HEK293T (cell line): ENCODE measurements around the gene SIGLEC9.

ENCODE experiments used
- CTCF ChIA-PET: fragments of 350-600 bp; formaldehyde crosslinking; extraction: SDS; loops from one replicate; lab custom pipeline; 2021; ENCODE audit warnings: antibody characterized with exemption, inconsistent platforms; lab: Yijun Ruan, JAX
- POLR2A ChIA-PET: fragments of 350-600 bp; formaldehyde crosslinking; extraction: SDS; loops from one replicate; lab custom pipeline; 2020; ENCODE audit warnings: antibody characterized with exemption, inconsistent platforms; lab: Yijun Ruan, JAX
- DNase-seq: peaks from one replicate; pipeline ENCODE4 v3.0.0; 2012; ENCODE audit warnings: mixed read lengths; ENCODE audit errors: extremely low spot score
- ARNT ChIP-seq: fragments of 450-650 bp; IDR thresholded peaks from 2 replicates; pipeline ENCODE4 v1.6.1; 2017; ENCODE audit warnings: mild to moderate bottlenecking
- BHLHE40 ChIP-seq: fragments of 450-650 bp; IDR thresholded peaks from 2 replicates; pipeline ENCODE4 v1.6.1; 2016; ENCODE audit warnings: mild to moderate bottlenecking, moderate library complexity, borderline replicate concordance
- CTBP1 ChIP-seq: fragments of 450-650 bp; IDR thresholded peaks from 2 replicates; pipeline ENCODE4 v1.6.1; 2016; ENCODE audit warnings: borderline replicate concordance
- ELF4 ChIP-seq: fragments of 450-650 bp; IDR thresholded peaks from 2 replicates; pipeline ENCODE4 v1.6.1; 2017; ENCODE audit warnings: antibody characterized with exemption
- FOXA1 ChIP-seq: fragments of 450-650 bp; IDR thresholded peaks from 2 replicates; pipeline ENCODE4 v1.6.1; 2016; ENCODE audit warnings: mild to moderate bottlenecking
- FOXK2 ChIP-seq: fragments of 450-650 bp; IDR thresholded peaks from 2 replicates; pipeline ENCODE4 v1.6.1; 2016; ENCODE audit warnings: mild to moderate bottlenecking
- FOXM1 ChIP-seq: fragments of 450-650 bp; IDR thresholded peaks from 2 replicates; pipeline ENCODE4 v1.6.1; 2017; ENCODE audit warnings: mild to moderate bottlenecking, borderline replicate concordance
- HDGF ChIP-seq: fragments of 450-650 bp; IDR thresholded peaks from 2 replicates; pipeline ENCODE4 v1.6.1; 2017; ENCODE audit warnings: antibody characterized with exemption, borderline replicate concordance
- L3MBTL2 ChIP-seq: fragments of 450-650 bp; conservative IDR thresholded peaks from 2 replicates; pipeline ENCODE4 v1.6.1; 2016; ENCODE audit warnings: mild to moderate bottlenecking
- LEF1 ChIP-seq: fragments of 450-650 bp; IDR thresholded peaks from 2 replicates; pipeline ENCODE4 v1.6.1; 2017; ENCODE audit warnings: mild to moderate bottlenecking, borderline replicate concordance
- NFRKB ChIP-seq: fragments of 450-650 bp; IDR thresholded peaks from 2 replicates; pipeline ENCODE4 v1.6.1; 2016; ENCODE audit warnings: mild to moderate bottlenecking, moderate library complexity
- PKNOX1 ChIP-seq: fragments of 450-650 bp; IDR thresholded peaks from 2 replicates; pipeline ENCODE4 v1.6.1; 2016
- SP1 ChIP-seq: fragments of 450-650 bp; IDR thresholded peaks from 2 replicates; pipeline ENCODE4 v1.6.1; 2017
- SUZ12 ChIP-seq: fragments of 450-650 bp; IDR thresholded peaks from 2 replicates; pipeline ENCODE4 v1.6.1; 2016; ENCODE audit warnings: mild to moderate bottlenecking
- TARDBP ChIP-seq: fragments of 450-650 bp; IDR thresholded peaks from 2 replicates; pipeline ENCODE4 v1.6.1; 2016
- ZNF384 ChIP-seq: fragments of 450-650 bp; IDR thresholded peaks from 2 replicates; pipeline ENCODE4 v1.6.1; 2016

The SIGLEC9 gene

GRCh38 chr19:51143486-51143885 lies 18.8 kb downstream of the SIGLEC9 start:
- ChIA-PET POLR2A (no interaction called here), CTCF (no interaction called here)
- DNase-seq = no peak
- TF ChIP-seq ELF4 (no peak), FOXM1 (no peak), BHLHE40 (no peak), LEF1 (no peak)

GRCh38 chr19:51144482-51145045 lies 19.9 kb downstream of the SIGLEC9 start:
- POLR2A ChIA-PET = no interaction called here
- DNase-seq = no peak
- no peak for TF ChIP-seq TARDBP
- no peak for TF ChIP-seq L3MBTL2
- no peak for TF ChIP-seq HDGF
- TF ChIP-seq SUZ12 = no peak
- TF ChIP-seq FOXA1 = no peak
- TF ChIP-seq CTBP1 = no peak
- no peak for TF ChIP-seq PKNOX1
- no peak for TF ChIP-seq ELF4
- TF ChIP-seq ZNF384 = no peak
- no peak for TF ChIP-seq NFRKB
- no peak for TF ChIP-seq ARNT
- TF ChIP-seq FOXK2 = no peak
- no peak for TF ChIP-seq BHLHE40
- no peak for TF ChIP-seq FOXM1
- no peak for TF ChIP-seq LEF1
- TF ChIP-seq SP1 = no peak
- CTCF ChIA-PET = no interaction called here

GRCh38 chr19:51145916-51146493 lies 21.3 kb downstream of the SIGLEC9 start:
- TF ChIP-seq PKNOX1 = no peak
- no peak for TF ChIP-seq LEF1
- TF ChIP-seq SP1 = no peak
- TF ChIP-seq ELF4 = no peak
- no peak for TF ChIP-seq FOXA1
- TF ChIP-seq ARNT = no peak
- no peak for TF ChIP-seq TARDBP
- no peak for TF ChIP-seq FOXM1
- TF ChIP-seq HDGF = no peak
- no peak for TF ChIP-seq CTBP1
- TF ChIP-seq BHLHE40 = no peak
- CTCF ChIA-PET = no interaction called here
- POLR2A ChIA-PET = no interaction called here
- no peak for DNase-seq

- DNase-seq = no peak
- CTCF ChIA-PET = no interaction called here
- POLR2A ChIA-PET = no interaction called here
- no peak for TF ChIP-seq SP1
- TF ChIP-seq TARDBP = no peak
- TF ChIP-seq PKNOX1 = no peak
- no peak for TF ChIP-seq FOXA1
- no peak for TF ChIP-seq FOXK2
- TF ChIP-seq LEF1 = no peak
- TF ChIP-seq SUZ12 = no peak
- TF ChIP-seq ZNF384 = no peak
- TF ChIP-seq ELF4 = no peak
- no peak for TF ChIP-seq HDGF
- TF ChIP-seq BHLHE40 = no peak
- no peak for TF ChIP-seq FOXM1
Measured at GRCh38 chr19:51146751-51147150, 22.0 kb downstream of the SIGLEC9 start.

GRCh38 chr19:51147663-51148062 lies 23.0 kb downstream of the SIGLEC9 start:
- ChIA-PET CTCF (no interaction called here), POLR2A (no interaction called here)
- no peak for DNase-seq
- TF ChIP-seq ZNF384 (no peak), FOXK2 (no peak), ARNT (no peak), L3MBTL2 (no peak), BHLHE40 (no peak), SP1 (no peak), ELF4 (no peak), CTBP1 (no peak), LEF1 (no peak), FOXA1 (no peak), FOXM1 (no peak), PKNOX1 (no peak), HDGF (no peak), NFRKB (no peak)

GRCh38 chr19:51148580-51148979 lies 23.9 kb downstream of the SIGLEC9 start:
- TF ChIP-seq LEF1 = no peak
- ChIA-PET CTCF (no interaction called here), POLR2A (no interaction called here)
- DNase-seq = no peak
